Measurements from ENCODE around the gene ADAMTS20.
A peak's percentile ranks its signal among the peaks of the same experiment; 100 is the strongest.

Gene ADAMTS20

GRCh38 chr12:43482311-43483085 lies 69.5 kb downstream of the ADAMTS20 start:
- no peak for DNase-seq

- DNase-seq: no peak
Observed at GRCh38 chr12:43480591-43480990, 71.4 kb downstream of the ADAMTS20 start.

- no peak for DNase-seq
Observed at GRCh38 chr12:43462741-43463140, 89.3 kb downstream of the ADAMTS20 start.

- DNase-seq: no peak
Observed at GRCh38 chr12:43462080-43462479, 89.9 kb downstream of the ADAMTS20 start.

- no peak for DNase-seq
Observed at GRCh38 chr12:43459285-43459684, 92.7 kb downstream of the ADAMTS20 start.

- no peak for DNase-seq
Observed at GRCh38 chr12:43453761-43454160, 98.2 kb downstream of the ADAMTS20 start.

- DNase-seq: peak; percentile 2 to 33 (median 10)
Observed at GRCh38 chr12:43444940-43445564, 107.0 kb downstream of the ADAMTS20 start.

GRCh38 chr12:43436597-43436996 lies 115.4 kb downstream of the ADAMTS20 start:
- DNase-seq: no peak

GRCh38 chr12:43434614-43435013 lies 117.4 kb downstream of the ADAMTS20 start:
- no peak for DNase-seq

- no peak for DNase-seq
Observed at GRCh38 chr12:43428088-43428600, 123.9 kb downstream of the ADAMTS20 start.

- no peak for DNase-seq
Observed at GRCh38 chr12:43425361-43425760, 126.6 kb downstream of the ADAMTS20 start.

- DNase-seq: no peak
Observed at GRCh38 chr12:43416981-43417380, 135.0 kb downstream of the ADAMTS20 start.

GRCh38 chr12:43407816-43408645 lies 144.0 kb downstream of the ADAMTS20 start:
- no peak for DNase-seq

GRCh38 chr12:43406801-43407200 lies 145.2 kb downstream of the ADAMTS20 start:
- DNase-seq: no peak

- DNase-seq: no peak
Observed at GRCh38 chr12:43402436-43402835, 149.6 kb downstream of the ADAMTS20 start.

- no peak for DNase-seq
Observed at GRCh38 chr12:43401096-43401495, 150.9 kb downstream of the ADAMTS20 start.

- no peak for DNase-seq
Observed at GRCh38 chr12:43396671-43397070, 155.3 kb downstream of the ADAMTS20 start.

GRCh38 chr12:43392116-43392515 lies 159.9 kb downstream of the ADAMTS20 start:
- DNase-seq: no peak

- DNase-seq: no peak
Observed at GRCh38 chr12:43381879-43382278, 170.1 kb downstream of the ADAMTS20 start.

- DNase-seq: no peak
Observed at GRCh38 chr12:43378448-43378847, 173.6 kb downstream of the ADAMTS20 start.

GRCh38 chr12:43370263-43370662 lies 181.7 kb downstream of the ADAMTS20 start:
- no peak for DNase-seq

GRCh38 chr12:43362910-43363694 lies 188.9 kb downstream of the ADAMTS20 start:
- DNase-seq: no peak

Data from stimulated activated naive CD4-positive, alpha-beta T cell (primary cell).